ENCODE data around the gene OXGR1. TPM values are rescaled to one million over a fixed set of nuclear protein-coding genes. Genes with fewer than 3 reads are reported as not detected.

Gene OXGR1
- total and polyA plus RNA-seq, 8 donors = 0.37 to 0.50 TPM; not detected in 6

DNA sequence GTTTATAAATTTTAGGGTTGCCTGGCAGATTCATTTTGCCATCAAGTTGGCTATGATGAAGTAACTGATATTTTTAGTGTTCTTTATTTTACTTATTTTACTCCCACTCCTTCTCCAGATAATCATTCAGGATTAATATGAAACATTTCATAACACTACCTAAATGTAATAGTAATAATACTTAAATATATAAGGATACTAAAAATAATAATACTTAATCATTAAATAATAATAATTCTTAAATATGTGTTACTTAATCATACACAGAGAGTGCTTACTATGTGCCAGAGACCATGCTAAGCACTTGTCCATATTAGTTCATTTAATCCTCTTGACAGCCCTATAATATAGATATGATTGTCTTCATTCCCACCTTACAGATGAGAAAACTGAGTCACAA lies 23.0 kb upstream of the OXGR1 start:
- Histone ChIP-seq H3K27me3 (peaks cover 0 to 9% (median 0%) of the 10 kb centered on the region in 3 donors), H3K36me3 (no peaks in the 10 kb centered on the region), H3K4me3 (no peak overlapping the region), H3K27ac (no peak overlapping the region), H3K9me3 (no peaks in the 10 kb centered on the region), H3K4me1 (peaks cover 0 to 14% (median 6%) of the 10 kb centered on the region in 4 donors)
- intact Hi-C loops (cut with DNase I; ENCODE audit: low total_unique reads) = no loop called here
- TF ChIP-seq EP300 (IDR thresholded peaks at IDR 0.05) = no peak
- no peak for TF ChIP-seq POLR2AphosphoS5 (IDR thresholded peaks at IDR 0.05)
- TF ChIP-seq, protein P1, sequence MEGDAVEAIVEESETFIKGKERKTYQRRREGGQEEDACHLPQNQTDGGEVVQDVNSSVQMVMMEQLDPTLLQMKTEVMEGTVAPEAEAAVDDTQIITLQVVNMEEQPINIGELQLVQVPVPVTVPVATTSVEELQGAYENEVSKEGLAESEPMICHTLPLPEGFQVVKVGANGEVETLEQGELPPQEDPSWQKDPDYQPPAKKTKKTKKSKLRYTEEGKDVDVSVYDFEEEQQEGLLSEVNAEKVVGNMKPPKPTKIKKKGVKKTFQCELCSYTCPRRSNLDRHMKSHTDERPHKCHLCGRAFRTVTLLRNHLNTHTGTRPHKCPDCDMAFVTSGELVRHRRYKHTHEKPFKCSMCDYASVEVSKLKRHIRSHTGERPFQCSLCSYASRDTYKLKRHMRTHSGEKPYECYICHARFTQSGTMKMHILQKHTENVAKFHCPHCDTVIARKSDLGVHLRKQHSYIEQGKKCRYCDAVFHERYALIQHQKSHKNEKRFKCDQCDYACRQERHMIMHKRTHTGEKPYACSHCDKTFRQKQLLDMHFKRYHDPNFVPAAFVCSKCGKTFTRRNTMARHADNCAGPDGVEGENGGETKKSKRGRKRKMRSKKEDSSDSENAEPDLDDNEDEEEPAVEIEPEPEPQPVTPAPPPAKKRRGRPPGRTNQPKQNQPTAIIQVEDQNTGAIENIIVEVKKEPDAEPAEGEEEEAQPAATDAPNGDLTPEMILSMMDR (IDR thresholded peaks at IDR 0.05) = no peak
- no peak for TF ChIP-seq POLR2A (IDR thresholded peaks at IDR 0.05)
- no peak for DNase-seq

DNA sequence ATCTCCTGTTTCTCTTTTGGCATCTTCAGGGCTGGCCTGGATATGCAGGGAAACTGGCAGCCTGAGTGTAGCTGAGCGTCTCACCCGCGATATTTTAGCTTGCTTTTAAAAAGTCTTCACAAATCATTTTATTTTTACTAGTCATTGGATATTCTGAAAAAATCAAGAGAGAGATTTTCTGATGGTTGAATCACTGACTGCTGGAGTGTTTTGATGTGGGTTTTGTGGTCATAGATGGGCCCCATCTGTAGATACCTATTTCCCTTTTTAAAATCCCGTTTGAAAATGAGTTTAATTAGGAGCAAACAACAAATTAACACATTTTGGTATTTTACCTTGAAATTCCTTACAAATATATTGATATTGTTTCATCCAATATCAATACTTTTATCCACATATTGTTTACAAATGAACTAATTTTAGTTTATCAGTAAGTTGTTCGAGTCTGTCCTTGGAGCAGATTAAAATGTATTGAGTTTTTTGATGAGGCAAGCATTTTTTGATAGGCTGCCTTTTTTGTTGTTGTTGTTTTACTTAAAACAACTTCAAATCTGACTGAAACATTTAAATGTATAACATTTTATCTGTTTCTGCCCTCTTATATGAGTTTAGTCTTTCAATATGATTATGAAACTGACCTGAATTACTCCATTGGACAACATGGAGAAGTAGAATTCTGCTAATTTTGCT lies 21.5 kb upstream of the OXGR1 start:
- H3K4me1 ChIP-seq = peaks cover 0 to 6% (median 2%) of the 10 kb centered on the region in 4 donors
- TF ChIP-seq, protein P1 (IDR thresholded peaks at IDR 0.05) = no peak
- no peak for TF ChIP-seq POLR2AphosphoS5 (IDR thresholded peaks at IDR 0.05)
- H3K27ac ChIP-seq = no peak overlapping the region
- 64 to 80% (median 73%) methylated on average over 5 of the region's 5 CpGs for WGBS, 5 donors
- no peak for DNase-seq
- intact Hi-C loops (cut with DNase I; ENCODE audit: low total_unique reads) = no loop called here
- H3K4me3 ChIP-seq = no peak overlapping the region
- peaks cover 0 to 9% (median 0%) of the 10 kb centered on the region in 3 donors for H3K27me3 ChIP-seq
- H3K9me3 ChIP-seq = no peaks in the 10 kb centered on the region
- no peaks in the 10 kb centered on the region for H3K36me3 ChIP-seq

DNA sequence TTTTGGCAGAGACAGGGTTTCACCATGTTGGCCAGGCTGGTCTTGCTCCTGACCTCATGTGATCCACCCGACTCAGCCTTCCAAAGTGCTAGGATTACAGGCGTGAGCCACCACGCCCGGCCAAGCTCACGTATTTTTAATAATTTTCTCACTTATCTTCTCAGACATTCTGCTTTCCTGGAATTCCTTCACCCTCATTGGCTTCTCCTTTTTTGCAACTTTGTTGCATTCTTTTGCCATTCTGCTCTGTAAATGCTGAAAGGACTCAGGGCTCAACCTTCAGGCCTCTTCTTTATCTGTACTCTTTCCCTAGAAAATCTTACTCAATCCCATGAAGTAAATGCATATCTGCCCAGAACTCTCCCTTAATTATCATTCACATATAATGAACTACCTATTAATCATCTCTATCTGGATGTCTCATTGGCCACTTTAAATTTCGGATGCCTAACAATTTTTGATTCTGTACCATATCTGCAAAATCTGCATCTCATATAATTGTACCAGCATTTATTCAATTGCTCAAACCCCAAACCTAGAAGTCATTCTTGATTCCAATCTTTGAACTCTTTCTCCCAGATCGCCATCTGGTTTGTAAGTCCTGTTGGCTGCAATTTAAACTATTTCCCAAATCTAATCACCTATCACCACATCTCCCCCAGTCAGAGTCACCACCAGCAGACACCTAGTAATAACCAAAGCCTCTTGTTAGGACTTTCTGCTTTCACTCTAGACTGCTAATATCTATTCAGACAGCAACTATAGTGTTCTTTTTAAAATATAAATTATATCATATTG lies 18.2 kb upstream of the OXGR1 start:
- no peaks in the 10 kb centered on the region for H3K4me1 ChIP-seq
- H3K4me3 ChIP-seq = no peak overlapping the region
- intact Hi-C loops (cut with DNase I; ENCODE audit: low total_unique reads) = no loop called here
- TF ChIP-seq, protein P1 (IDR thresholded peaks at IDR 0.05) = no peak
- TF ChIP-seq POLR2A (IDR thresholded peaks at IDR 0.05) = no peak
- no peak for TF ChIP-seq POLR2AphosphoS5 (IDR thresholded peaks at IDR 0.05)
- no peak for TF ChIP-seq EP300 (IDR thresholded peaks at IDR 0.05)
- WGBS, 5 donors = 77 to 89% (median 86%) methylated on average over 7 of the region's 7 CpGs
- H3K27me3 ChIP-seq = no peaks in the 10 kb centered on the region
- H3K9me3 ChIP-seq = no peaks in the 10 kb centered on the region
- DNase-seq = no peak
- H3K27ac ChIP-seq = no peak overlapping the region
- no peaks in the 10 kb centered on the region for H3K36me3 ChIP-seq

DNA sequence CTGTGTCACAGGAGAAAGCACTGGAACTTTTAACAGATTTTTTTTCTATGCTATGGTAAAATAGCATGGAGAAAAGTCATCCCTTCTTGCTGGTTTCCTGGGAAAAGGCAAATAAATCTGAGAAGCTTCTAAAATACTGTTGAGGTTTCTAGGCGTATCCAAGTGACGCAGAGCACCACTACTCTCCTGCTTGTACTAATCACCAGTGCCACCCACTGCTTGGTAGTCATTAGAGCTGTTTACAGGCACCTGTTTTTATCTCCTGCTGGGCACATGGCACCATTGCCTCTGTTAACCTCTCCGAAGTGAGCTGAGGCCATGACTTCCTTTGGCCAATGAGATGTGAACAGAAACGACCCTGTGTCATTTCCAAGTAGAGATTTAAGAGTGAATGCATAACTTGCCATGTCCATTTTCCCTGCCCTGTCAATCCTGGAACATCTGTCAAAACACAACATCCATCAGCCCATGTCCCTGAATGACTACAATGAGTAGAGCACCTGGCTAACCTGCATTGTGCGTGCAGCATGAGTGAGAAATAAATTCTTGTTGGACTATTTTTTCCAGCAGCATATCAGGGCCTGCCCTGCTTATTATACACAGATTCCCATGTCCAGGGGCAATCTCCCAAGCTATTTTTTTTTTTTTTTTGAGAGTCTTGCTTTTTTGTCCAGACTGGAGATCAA lies 17.3 kb upstream of the OXGR1 start:
- no peaks in the 10 kb centered on the region for H3K4me1 ChIP-seq

More for the DNA sequence above, 17.3 kb upstream of the OXGR1 start:
- no peak for TF ChIP-seq EP300 (IDR thresholded peaks at IDR 0.05)
- TF ChIP-seq, protein P1 (IDR thresholded peaks at IDR 0.05) = no peak
- TF ChIP-seq POLR2AphosphoS5 (IDR thresholded peaks at IDR 0.05) = no peak
- no peak for TF ChIP-seq POLR2A (IDR thresholded peaks at IDR 0.05)
- no peak overlapping the region for H3K27ac ChIP-seq
- no peak overlapping the region for H3K4me3 ChIP-seq
- no peaks in the 10 kb centered on the region for H3K9me3 ChIP-seq
- 71 to 84% (median 77%) methylated on average over 5 of the region's 5 CpGs for WGBS, 5 donors
- no peak for DNase-seq
- H3K27me3 ChIP-seq = no peaks in the 10 kb centered on the region
- intact Hi-C loops (cut with DNase I; ENCODE audit: low total_unique reads) = no loop called here
- no peaks in the 10 kb centered on the region for H3K36me3 ChIP-seq

All from stomach (tissue), 9 donors.